Endothelial cell of umbilical vein (primary cell): ENCODE data around the gene SLC12A6. TPM values are rescaled to one million over a fixed set of nuclear protein-coding genes. Genes with fewer than 3 reads are reported as not detected.
"Not testable (repeated sequence)": the region's sequence is repeated elsewhere in the genome, so short reads cannot be mapped to it uniquely, and the experiment has no call there.

Source experiments
- BruUV-seq: library from RNA; stranded (reverse); fragments of 400-500 nt; replicated peaks from 2 replicates; lab custom pipeline; 2021; lab: Mats Ljungman, UMichigan
- CTCF ChIA-PET: fragments of 300-600, 350-600 bp; sonication (Branson Sonifier 250); formaldehyde crosslinking; loops from one replicate; lab custom pipeline; 2021; ENCODE audit warnings: antibody characterized with exemption, inconsistent platforms; lab: Charles Lee
- POLR2A ChIA-PET: fragments of 300-600, 350-600 bp; sonication (Branson Sonifier 250); formaldehyde crosslinking; loops from one replicate; lab custom pipeline; 2021; ENCODE audit warnings: antibody characterized with exemption, inconsistent platforms; lab: Charles Lee
- DNase-seq: peaks from one replicate; pipeline ENCODE4 v3.0.0-alpha.2; 2011; ENCODE audit warnings: low read depth, low spot score
- FAIRE-seq: peaks from 2 replicates; lab custom pipeline; 2011; peaks lifted over from hg19 to GRCh38; lab: Jason Lieb, UNC
- H2AFZ ChIP-seq: 2 replicates; pipeline ENCODE4 v1.6.0; 2012; ENCODE audit warnings: low read depth, low read length, control low read depth, inconsistent platforms
- H3K27ac ChIP-seq: 2 replicates; pipeline ENCODE4 v1.5.1; 2011; ENCODE audit warnings: low read depth, mild to moderate bottlenecking, control low read depth, low read length, moderate library complexity; ENCODE audit not compliant: insufficient read depth
- H3K27me3 ChIP-seq, 2 experiments: 2 replicates each; pipeline versions ENCODE4 v1.6.0 to v1.6.1; 2011; ENCODE audit warnings: low read length in 2 of 2, mixed read lengths in 1 of 2; ENCODE audit not compliant: control insufficient read depth in 2 of 2, insufficient read depth in 2 of 2
- H3K36me3 ChIP-seq, 2 experiments: 2 replicates in 1 of 2; 3 replicates in 1 of 2; pipeline ENCODE4 v1.5.1; 2011; ENCODE audit warnings: low read length in 2 of 2, mild to moderate bottlenecking in 1 of 2, moderate library complexity in 1 of 2; ENCODE audit not compliant: control insufficient read depth in 2 of 2, insufficient read depth in 2 of 2; ENCODE audit errors: extremely low read depth in 1 of 2
- H3K4me1 ChIP-seq: 3 replicates; pipeline ENCODE4 v1.5.1; 2011; ENCODE audit warnings: mild to moderate bottlenecking, low read length; ENCODE audit not compliant: control insufficient read depth, insufficient read depth; ENCODE audit errors: extremely low read depth
- H3K4me2 ChIP-seq: 2 replicates; pipeline ENCODE4 v1.6.1; 2011; ENCODE audit warnings: low read length, control low read depth, mixed read lengths; ENCODE audit not compliant: insufficient read depth
- H3K4me3 ChIP-seq, 3 experiments: fragments of 200-600 bp in 1 of 3; sonication (generic), shearing (Covaris generic) in 1 of 3; replicated peaks in 1 of 3; 2 replicates each; pipeline ENCODE4 v1.5.1; 2011 to 2016; ENCODE audit warnings: control low read depth in 3 of 3, low read length in 3 of 3, mild to moderate bottlenecking in 2 of 3, inconsistent platforms in 1 of 3, low read depth in 1 of 3, moderate library complexity in 1 of 3; ENCODE audit not compliant: insufficient read depth in 1 of 3
- H3K79me2 ChIP-seq: 2 replicates; pipeline ENCODE4 v1.6.0; 2012; ENCODE audit warnings: low read length, inconsistent platforms; ENCODE audit not compliant: control insufficient read depth, insufficient read depth
- H3K9ac ChIP-seq: replicated peaks from 2 replicates; pipeline ENCODE3; 2011; ENCODE audit warnings: low read length, control low read depth; ENCODE audit not compliant: insufficient read depth; ENCODE audit errors: extremely low read depth
- H3K9me1 ChIP-seq: replicated peaks from 3 replicates; pipeline ENCODE4 v1.6.0; 2011; ENCODE audit warnings: mild to moderate bottlenecking, low read length; ENCODE audit not compliant: control insufficient read depth, insufficient read depth; ENCODE audit errors: extremely low read depth
- H3K9me3 ChIP-seq: replicated peaks from 2 replicates; pipeline ENCODE4 v1.5.1; 2012; ENCODE audit warnings: low read length, inconsistent platforms; ENCODE audit not compliant: control insufficient read depth, insufficient read depth
- H4K20me1 ChIP-seq: replicated peaks from 2 replicates; pipeline ENCODE3; 2011; ENCODE audit warnings: mild to moderate bottlenecking, low read length; ENCODE audit not compliant: control insufficient read depth, insufficient read depth; ENCODE audit errors: extremely low read depth
- EZH2 ChIP-seq: IDR thresholded peaks from 2 replicates; pipeline ENCODE4 v1.6.1; 2012; ENCODE audit warnings: borderline replicate concordance, low read depth, mild to moderate bottlenecking, moderate library complexity, low read length, inconsistent platforms; ENCODE audit not compliant: severe bottlenecking
- FOS ChIP-seq: IDR thresholded peaks from 2 replicates; pipeline ENCODE4 v1.6.1; 2011; ENCODE audit warnings: mild to moderate bottlenecking, low read length, moderate library complexity, borderline replicate concordance; ENCODE audit not compliant: insufficient read depth
- GATA2 ChIP-seq: IDR thresholded peaks from 2 replicates; pipeline ENCODE4 v1.7.0; 2011; ENCODE audit warnings: low read depth, mild to moderate bottlenecking, moderate library complexity, mixed read lengths, low read length; ENCODE audit not compliant: insufficient read length, insufficient read depth
- JUN ChIP-seq: IDR thresholded peaks from 2 replicates; pipeline ENCODE4 v1.6.1; 2011; ENCODE audit warnings: borderline replicate concordance, low read depth; ENCODE audit not compliant: insufficient read length, insufficient read depth
- MYC ChIP-seq: IDR thresholded peaks from one replicate; pipeline ENCODE4 v1.6.1; 2011; ENCODE audit warnings: mild to moderate bottlenecking, low read depth, low read length
- POLR2A ChIP-seq: IDR thresholded peaks from 2 replicates; pipeline ENCODE4 v1.6.1; 2012; ENCODE audit warnings: low read depth, mild to moderate bottlenecking, control low read depth, low read length
- POLR2AphosphoS5 ChIP-seq: IDR thresholded peaks from 2 replicates; pipeline ENCODE4 v1.6.1; 2012; ENCODE audit warnings: low read depth, mild to moderate bottlenecking, control low read depth, low read length, moderate library complexity; ENCODE audit not compliant: insufficient read depth
- dilution Hi-C: fragments of 300-500 bp; cut with MboI; formaldehyde crosslinking; loops from one replicate; pipeline ENCODE4 v1.15.0; 2019; ENCODE audit warnings: low sequenced_read_pairs; ENCODE audit not compliant: extremely low pct_ligation_motif_present
- intact Hi-C: fragments of 100-400 bp; cut with micrococcal nuclease; formaldehyde crosslinking; loops from one replicate; pipeline ENCODE4 v1.10.0; 2022
- polyA plus RNA-seq, 4 experiments: library from polyadenylated mRNA; depleted of rRNA in 3 of 4; stranded (reverse) in 3 of 4; unstranded in 1 of 4; fragments of >200 nt; gene quantifications; 2 replicates each; pipeline versions ENCODE4 v1.2.1 to v1.2.3, GENCODE V29; 2011 to 2012; ENCODE audit warnings: missing spikeins in 1 of 4
- total RNA-seq: library from RNA; stranded (reverse); gene quantifications from 2 replicates; pipeline ENCODE4 v1.2.3, GENCODE V29; 2021
- TF ChIP-seq, protein P1 (sequence below), 2 donors: IDR thresholded peaks; 1 replicate in 1 of 2; 2 replicates in 1 of 2; pipeline ENCODE4 v1.5.1; 2011; ENCODE audit warnings: low read length in 2 of 2, mild to moderate bottlenecking in 2 of 2, moderate library complexity in 2 of 2, control low read depth in 1 of 2, inconsistent platforms in 1 of 2, low read depth in 1 of 2; ENCODE audit not compliant: insufficient read depth in 1 of 2; ENCODE audit errors: extremely low read depth in 1 of 2
- TF ChIP-seq, protein P2 (sequence below): IDR thresholded peaks from 2 replicates; pipeline ENCODE4 v1.6.1; 2011; ENCODE audit not compliant: insufficient read depth, insufficient read length

SLC12A6 gene
- total and polyA plus RNA-seq, 2 donors (not counting 3 experiments of a cell fraction or from before 2014, with no cell fraction given): 21.4 to 27.1 TPM

DNA sequence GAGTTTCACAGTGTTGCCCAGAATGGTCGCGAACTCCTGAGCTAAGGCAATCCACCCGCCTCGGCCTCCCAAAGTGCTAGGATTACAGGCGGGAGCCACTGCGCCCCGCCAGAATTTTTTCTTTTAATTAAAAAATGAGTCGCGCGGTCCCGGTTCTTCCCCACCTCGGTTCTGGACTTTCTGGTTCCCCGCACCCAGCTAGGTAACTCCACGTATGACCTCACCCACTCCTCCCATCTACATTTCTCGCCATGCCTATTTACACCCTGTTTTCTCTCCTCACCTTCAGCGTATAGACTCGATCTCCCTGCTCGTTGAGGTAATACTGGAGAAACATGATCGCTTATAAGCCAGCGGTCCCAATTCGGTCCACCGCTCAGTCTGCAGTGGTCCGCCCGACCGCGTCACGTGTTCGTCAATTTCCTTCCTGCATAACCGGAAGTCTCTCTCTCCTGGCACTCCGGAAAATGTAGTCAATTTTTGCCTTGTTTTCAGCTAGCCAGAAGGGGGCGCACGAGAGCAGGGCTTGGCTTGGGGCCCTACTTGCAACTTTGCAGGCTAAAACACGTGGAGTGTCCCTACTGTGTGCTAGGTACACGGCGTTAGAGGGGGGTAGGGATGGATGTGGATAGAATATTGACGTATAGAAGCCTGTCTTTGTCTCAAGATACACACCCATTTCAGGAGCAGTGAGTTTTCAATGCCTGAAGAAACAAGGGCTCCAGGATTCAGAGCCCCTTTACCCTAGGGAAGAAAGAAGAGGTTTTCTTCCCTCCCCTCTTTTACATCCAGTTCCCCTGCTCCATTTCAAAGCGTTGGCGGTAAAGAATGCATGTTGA is 5.4 kb upstream of the SLC12A6 start, which contains the start of the genes NOP10 and NUTM1:
Gene NOP10, minus strand, starts transcription at position 400 of the 839 bp plus-strand sequence. Its CDS starts 63 bp downstream, at position 337.
Gene NUTM1, plus strand, starts transcription at position 579 of the 839 bp plus-strand sequence. CDS start 382 bp downstream, outside the sequence.
- ChIA-PET CTCF (interaction anchor here (0.6 to 2.3 kb wide), 13 partner anchors 10 to 1476 kb away, joined by 3 to 39 read pairs (median 5); partner anchors contain the start of genes KATNBL1 and LPCAT4), POLR2A (no interaction called here)
- intact Hi-C loops: loop anchor here (1.0 to 10.0 kb wide), 8 partner anchors 24 to 280 kb away; partner anchors contain the start of genes EMC7, GOLGA8A and LPCAT4
- Histone ChIP-seq H3K9me1 (no peaks in the 10 kb centered on the region), H3K9me3 (no peaks in the 10 kb centered on the region), H3K79me2 (peaks cover 19% of the 10 kb centered on the region), H3K4me3 (peak within 1 kb of the TSS; percentile 26 to 89 (median 66)), H3K27ac (peak within 1 kb of the TSS; percentile 76), H3K36me3 (peaks cover 0 to 5% of the 10 kb centered on the region in 2 experiments), H3K4me1 (peaks cover 11% of the 10 kb centered on the region), H3K4me2 (peak within 1 kb of the TSS; percentile 83), H3K9ac (peak within 1 kb of the TSS; percentile 82), H4K20me1 (no peaks in the 10 kb centered on the region), H2AFZ (peak within 1 kb of the TSS; percentile 53), H3K27me3 (no peaks in the 10 kb centered on the region)
- DNase-seq (peak; percentile 94), FAIRE-seq (peak; percentile 85)
- no TSS peak for BruUV-seq
- TF ChIP-seq GATA2: no peak
- TF ChIP-seq EZH2: no peak
- TF ChIP-seq POLR2A: peak; percentile 94
- TF ChIP-seq, protein P1, sequence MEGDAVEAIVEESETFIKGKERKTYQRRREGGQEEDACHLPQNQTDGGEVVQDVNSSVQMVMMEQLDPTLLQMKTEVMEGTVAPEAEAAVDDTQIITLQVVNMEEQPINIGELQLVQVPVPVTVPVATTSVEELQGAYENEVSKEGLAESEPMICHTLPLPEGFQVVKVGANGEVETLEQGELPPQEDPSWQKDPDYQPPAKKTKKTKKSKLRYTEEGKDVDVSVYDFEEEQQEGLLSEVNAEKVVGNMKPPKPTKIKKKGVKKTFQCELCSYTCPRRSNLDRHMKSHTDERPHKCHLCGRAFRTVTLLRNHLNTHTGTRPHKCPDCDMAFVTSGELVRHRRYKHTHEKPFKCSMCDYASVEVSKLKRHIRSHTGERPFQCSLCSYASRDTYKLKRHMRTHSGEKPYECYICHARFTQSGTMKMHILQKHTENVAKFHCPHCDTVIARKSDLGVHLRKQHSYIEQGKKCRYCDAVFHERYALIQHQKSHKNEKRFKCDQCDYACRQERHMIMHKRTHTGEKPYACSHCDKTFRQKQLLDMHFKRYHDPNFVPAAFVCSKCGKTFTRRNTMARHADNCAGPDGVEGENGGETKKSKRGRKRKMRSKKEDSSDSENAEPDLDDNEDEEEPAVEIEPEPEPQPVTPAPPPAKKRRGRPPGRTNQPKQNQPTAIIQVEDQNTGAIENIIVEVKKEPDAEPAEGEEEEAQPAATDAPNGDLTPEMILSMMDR (IDR thresholded peaks at IDR 0.05; ENCODE audit: extremely low read depth in 1 of 2, insufficient read depth in 1 of 2, low read depth in 1 of 2, low read length in 2 of 2): peak; percentile 87 to 99
- peak; percentile 95 for TF ChIP-seq POLR2AphosphoS5
- TF ChIP-seq FOS: peak; percentile 13
- TF ChIP-seq, protein P2, sequence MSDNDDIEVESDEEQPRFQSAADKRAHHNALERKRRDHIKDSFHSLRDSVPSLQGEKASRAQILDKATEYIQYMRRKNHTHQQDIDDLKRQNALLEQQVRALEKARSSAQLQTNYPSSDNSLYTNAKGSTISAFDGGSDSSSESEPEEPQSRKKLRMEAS: peak; percentile 93
- peak; percentile 33 for TF ChIP-seq MYC
- TF ChIP-seq JUN: no peak
- dilution Hi-C loops: no loop called here

DNA sequence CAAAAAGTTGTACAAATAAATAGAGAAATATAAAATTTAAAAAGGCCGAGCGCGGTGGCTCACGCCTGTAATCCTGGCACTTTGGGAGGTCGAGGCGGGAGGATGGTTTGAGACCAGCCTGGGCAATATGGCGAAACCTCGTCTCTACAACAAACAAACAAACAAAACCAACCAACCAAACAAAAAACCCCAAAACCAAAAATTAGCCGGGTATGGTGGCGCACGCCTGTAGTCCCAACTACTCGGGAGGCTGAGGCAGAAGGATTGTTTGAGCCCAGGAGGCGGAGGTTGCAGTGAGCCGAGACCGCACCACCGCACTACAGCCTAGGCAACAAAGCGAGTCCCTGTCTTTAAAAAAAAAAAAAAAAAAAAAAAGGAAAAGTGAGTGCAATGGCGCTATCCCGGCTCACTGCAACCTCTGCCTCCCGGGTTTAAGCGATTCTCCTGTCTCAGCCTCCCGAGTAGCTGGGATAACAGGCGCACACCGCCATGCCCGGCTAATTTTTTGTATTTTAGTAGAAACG is 4.7 kb upstream of the SLC12A6 start:
- H3K9me1 ChIP-seq, H4K20me1 ChIP-seq, BruUV-seq, POLR2A ChIA-PET, H2AFZ ChIP-seq, H3K9me3 ChIP-seq, FAIRE-seq, dilution Hi-C loops, H3K36me3 ChIP-seq, DNase-seq, H3K27me3 ChIP-seq: not testable (repeated sequence)
- H3K9ac ChIP-seq: peak overlapping the region; percentile 82
- H3K4me1 ChIP-seq: peaks cover 11% of the 10 kb centered on the region
- peak overlapping the region; percentile 83 for H3K4me2 ChIP-seq
- intact Hi-C loops: loop anchor here (2.0 to 10.0 kb wide), 3 partner anchors 93 to 279 kb away; partner anchors contain the start of genes EMC7 and GOLGA8A
- H3K4me3 ChIP-seq: peak overlapping the region; percentile 26 to 89 (median 66)
- peaks cover 19% of the 10 kb centered on the region for H3K79me2 ChIP-seq
- CTCF ChIA-PET: interaction anchor here (1.0 to 2.3 kb wide), 12 partner anchors 11 to 246 kb away, joined by 3 to 39 read pairs (median 6); partner anchors contain the start of genes KATNBL1 and LPCAT4
- peak overlapping the region; percentile 76 for H3K27ac ChIP-seq
